DMS114 treated with DMSO at 0.1 percent for 48 hours (cell line): Measurements from ENCODE around the gene TADA3.

Experiments
- DNase-seq: peaks from one replicate; lab custom pipeline; 2025; ENCODE audit not compliant: unreplicated experiment; lab: John Stamatoyannopoulos, UW

Gene TADA3, protein sequence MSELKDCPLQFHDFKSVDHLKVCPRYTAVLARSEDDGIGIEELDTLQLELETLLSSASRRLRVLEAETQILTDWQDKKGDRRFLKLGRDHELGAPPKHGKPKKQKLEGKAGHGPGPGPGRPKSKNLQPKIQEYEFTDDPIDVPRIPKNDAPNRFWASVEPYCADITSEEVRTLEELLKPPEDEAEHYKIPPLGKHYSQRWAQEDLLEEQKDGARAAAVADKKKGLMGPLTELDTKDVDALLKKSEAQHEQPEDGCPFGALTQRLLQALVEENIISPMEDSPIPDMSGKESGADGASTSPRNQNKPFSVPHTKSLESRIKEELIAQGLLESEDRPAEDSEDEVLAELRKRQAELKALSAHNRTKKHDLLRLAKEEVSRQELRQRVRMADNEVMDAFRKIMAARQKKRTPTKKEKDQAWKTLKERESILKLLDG

DNA sequence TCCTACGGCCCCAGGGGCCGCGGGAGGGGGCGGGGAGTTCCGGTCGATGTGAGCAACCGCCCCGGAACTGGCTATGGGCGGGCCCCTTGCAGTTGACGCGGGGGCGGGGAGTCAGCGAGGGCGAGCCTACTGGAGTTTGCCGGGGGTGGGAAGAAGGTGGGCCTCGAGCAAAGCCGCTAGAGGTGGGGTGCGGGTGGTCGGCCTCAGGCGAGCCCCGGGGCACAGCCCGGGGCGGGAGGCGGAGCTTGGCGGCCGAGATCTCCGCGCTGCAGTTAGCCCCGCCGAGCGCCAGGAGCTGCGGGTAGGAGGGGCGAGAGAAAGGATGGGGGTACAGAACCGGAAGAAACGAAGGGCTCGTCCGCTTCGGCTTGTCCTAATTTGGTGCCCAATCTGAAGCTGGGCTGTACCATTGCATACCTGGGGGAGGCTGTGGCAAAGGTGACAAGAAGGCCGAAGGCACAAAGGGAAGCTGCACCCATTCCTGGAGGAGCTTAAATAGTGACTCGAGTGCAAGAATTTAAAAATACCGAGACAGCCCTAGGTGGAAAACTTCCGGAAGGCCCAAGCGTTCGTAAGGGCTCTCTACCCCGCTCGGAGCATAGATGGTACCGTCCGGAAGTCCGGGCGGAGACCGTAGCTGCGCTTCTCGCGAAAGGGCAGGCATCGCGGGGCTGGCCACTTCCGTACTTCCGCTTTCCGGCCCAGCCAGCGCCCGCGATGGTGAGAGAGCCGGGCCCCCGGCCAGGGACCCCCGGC, at the start of gene TADA3, which contains the start of gene ARPC4:
TSS of gene TADA3 (minus strand) at position 69 of the 756 bp plus-strand sequence. CDS start 1,007 bp downstream, outside the sequence.
TSS of gene ARPC4 (plus strand) at position 678 of the 756 bp plus-strand sequence. CDS start at position 718, 40 bp downstream.
- peak; percentile 93 for DNase-seq

DNA sequence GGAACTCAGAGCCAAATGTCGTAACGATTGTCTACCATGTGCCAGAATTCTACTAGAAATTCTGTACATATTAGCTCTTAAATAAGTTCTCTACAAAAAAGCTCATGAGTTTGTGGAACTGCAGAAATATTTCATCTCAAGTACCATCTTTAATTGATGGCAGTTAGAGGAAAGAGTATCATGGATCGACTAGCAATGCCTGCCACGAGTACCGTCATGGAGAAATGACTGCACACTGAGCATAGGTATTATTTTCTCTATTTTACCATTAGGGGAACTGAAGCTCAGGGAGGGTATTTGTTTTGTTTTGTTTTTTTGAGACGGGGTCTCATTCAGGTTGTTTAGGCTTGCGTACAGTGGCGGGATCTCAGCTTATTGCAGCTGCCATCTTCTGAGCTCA, 48.7 kb upstream of the TADA3 start:
- no peak for DNase-seq

DNA sequence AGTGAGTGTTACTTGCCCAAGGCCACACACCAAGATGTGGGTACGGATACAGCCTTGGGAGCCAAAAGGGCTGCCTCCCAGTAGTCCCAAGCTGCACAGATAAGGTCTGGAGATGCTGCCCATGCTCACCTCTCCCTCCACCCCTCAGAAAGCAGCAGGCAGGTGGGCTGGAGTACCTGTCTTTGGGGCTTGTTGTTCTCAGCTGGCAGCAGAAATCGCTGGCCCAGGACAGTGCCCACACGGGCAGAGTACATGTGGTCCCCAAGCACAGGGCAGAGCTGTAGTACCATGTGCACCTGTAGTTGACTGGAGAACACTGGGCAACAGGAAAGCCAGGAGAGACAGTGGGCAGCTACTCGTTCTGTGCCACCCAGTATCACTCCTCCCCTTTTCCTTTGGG, 46.6 kb upstream of the TADA3 start:
- DNase-seq, result no peak

DNA sequence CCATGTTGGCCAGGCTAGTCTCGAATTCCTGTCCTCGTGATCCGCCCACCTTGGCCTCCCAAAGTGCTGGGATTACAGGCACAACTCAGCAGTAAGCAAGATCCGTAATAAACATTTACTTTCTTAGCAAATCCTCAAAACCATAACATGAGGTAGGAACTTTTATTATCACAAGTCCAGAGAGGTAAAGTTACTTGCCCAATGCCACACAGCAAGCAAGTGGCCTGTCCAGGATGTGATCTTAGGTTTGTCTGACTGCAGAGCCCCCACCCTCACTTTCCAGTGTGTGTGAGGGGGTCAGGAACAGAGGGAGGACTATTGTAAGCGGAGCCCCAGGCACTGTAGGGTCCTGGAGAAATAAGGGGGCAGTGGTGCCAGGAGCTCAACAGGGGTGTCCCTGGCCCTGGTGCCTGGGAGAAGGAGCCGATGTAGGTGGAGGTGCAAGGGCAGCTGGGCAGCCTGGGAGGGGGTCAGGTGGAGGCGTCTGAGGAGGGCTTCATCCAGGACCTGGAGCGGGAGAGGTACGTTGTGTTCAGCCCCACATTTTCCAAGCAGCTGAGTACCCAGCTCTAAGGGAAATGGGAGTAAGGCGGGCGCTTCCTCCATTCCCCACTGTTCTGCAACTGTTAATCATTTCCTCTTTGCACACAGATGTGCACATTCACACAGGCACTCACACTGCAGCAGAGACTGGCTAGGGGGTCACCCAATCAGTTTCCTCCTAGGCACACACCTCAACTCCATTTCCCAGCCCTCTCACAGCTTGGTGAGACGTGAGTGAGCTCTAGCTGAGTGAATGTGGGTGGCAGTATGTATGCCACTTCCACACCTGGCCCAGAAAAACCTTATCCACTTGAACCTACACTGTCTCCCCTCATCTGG, 45.7 kb upstream of the TADA3 start:
- DNase-seq, result no peak

DNA sequence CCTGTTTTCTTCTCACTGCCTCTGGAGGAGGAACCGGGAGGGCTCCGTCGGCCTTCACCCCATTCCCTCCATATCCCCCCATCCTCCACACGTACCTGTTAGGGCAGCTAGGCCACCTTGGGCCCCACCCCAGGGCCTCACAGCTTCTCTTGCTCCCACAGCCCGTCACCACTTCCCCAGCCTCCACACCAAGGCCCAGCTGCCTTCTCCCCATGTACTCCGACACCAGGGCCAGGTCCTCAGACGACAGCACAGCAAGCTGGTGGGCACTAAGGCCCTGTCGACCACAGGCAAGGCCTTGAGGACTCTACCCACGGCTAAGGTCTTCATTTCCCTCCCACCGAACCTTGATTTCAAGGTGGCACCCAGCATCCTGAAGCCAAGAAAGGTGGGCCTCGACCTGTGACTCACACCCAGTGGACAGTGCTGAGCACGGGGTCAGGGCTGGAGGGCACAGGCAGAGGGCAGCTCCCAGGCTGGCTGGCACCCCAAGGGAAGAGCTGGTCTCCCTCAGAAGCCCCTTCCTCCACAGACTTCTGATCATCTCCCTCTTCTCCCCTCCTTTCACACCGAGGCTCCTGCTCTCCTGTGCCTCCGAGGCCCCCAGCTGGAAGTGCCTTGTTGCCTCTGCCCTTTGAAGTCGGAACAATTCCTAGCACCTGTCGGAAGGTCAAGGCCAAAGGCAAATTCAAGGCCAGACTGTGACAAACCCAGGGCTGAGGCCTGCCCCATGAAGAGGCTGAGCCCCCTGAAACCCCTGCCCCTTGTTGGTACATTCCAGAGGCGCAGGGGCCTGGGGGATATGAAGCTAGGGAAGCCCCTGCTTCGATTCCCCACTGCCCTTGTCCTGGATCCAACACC, 42.5 kb upstream of the TADA3 start:
- DNase-seq, result no peak

DNA sequence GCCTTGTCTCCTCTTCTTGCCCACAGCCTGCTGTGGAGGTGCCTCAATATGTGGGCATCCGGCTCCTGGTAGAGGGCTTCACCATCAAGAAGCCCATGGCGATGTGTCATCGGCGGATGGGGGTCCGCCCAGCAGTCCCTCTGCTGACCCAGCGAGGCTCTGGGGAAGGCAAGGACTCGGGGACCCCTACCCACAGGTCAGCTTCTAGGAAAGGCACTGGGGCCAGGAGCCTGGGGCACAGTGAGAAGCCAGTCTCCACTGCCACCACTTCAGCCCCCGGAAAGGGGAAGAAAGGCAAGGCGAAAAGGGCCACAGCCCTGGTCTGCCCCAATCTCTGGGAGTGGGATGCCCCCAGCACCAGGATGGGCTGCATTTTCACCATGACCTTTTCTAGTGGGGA, 40.8 kb upstream of the TADA3 start:
- DNase-seq, result no peak

DNA sequence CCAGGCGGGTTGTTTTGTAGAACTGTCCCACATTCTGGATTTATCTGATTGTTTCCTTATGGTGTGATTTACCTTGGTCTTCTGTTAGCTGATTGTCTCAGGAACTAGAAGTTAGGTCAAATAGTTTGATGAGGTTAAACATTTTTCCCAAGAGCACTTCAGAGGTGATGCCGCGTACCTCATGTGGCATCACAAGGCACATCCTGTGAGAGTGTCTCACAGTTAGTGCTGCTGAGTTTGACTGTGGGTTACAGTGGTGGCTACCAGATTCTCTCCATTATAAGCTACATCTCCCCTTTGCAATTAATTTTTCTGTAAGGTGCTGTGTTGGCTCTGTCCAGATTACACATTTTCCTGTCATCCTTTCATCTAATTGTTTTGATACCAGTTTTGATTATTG, 39.0 kb upstream of the TADA3 start:
- no peak for DNase-seq

DNA sequence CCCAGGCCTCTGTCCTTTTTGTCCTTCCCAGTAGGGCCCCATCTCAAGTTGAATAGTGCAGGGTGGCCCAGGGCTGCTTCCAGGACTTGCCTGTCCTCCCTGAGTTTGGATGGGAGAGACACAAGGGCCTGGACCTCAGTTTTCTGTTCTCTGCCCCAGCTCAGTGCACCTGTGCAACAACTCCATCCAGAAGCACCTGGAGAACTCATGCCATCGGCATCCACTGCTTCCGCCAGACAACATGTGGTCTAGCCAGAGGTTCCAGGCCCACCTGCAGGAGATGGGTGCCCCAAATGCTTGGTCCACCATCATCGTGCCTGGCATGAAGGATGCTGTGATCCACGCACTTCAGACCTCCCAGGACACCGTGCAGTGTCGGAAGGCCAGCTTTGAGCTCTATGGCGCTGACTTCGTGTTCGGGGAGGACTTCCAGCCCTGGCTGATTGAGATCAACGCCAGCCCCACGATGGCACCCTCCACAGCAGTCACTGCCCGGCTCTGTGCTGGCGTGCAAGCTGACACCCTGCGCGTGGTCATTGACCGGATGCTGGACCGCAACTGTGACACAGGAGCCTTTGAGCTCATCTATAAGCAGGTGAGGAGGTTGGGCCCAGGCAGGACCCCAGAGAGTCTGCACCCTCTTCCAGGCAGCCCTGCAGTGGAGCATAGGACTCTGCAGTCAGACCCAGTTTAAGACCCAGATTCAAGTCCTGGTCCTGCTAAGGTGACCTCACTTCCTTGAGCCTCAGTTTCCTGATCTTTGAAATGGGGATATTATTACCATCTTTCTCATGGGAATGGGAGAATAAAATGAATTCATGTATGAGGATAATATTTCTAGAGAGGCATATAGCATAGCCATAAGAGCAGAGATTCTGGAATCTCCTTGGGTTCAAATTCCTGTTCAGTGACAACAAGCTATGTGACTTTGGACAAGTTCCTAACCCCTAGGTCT, 36.8 kb upstream of the TADA3 start:
- no peak for DNase-seq

DNA sequence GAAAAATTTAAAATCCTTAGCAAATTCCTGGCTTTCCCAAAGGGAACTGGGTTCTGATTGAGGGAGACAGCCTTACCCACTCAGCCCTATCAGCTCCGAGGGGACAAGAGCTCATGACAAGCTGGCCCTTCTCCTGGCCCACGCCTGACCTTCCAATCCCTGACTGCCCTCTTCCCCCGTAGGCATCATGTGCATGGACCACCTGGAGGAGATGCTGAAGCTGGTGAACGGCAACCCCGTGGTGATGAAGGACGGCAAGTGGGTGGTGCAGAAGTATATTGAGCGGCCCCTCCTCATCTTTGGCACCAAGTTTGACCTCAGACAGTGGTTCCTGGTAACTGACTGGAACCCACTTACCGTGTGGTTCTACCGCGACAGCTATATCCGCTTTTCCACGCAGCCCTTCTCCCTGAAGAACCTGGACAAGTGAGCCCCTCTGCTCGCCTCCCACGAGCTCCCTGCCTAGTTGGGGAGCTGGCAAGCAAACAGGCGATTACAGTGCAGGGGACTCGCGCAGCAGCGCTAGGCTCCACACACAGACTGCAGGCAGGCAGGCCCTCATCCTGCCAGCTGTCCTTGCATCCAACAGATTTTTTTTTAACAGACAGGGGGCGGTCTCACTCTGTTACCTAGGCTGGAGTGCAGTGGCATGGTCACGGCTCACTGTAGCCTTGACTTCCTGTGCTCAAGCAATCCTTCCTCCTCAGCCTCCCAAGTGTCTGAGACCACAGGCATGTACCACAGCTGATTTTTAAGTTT, 34.7 kb upstream of the TADA3 start:
- no peak for DNase-seq

DNA sequence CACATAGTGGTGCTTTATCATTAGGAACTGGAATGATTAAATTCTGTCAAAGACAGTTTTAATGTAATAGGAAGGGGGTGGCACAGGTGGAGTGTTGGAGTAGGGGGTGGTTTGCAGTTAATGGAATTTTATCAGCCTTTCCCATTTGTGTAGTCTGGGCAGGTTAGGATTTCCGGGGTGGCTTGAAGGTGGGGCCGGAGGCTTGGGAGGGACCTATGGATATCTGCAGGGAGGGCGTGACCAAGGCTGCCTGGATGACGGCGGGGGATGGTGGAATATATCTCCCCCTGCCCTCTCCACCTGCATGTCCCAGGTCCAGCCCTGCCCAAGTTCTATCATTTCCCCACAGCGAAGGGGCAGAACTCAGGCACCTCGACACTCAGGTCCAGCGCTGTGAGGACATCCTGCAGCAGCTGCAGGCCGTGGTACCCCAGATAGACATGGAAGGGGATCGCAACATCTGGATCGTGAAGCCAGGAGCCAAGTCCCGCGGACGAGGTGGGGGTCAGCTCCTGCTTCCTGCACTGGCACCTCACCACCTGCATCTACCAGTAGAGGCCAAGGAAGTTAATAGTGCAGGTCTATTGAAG, 33.3 kb upstream of the TADA3 start:
- DNase-seq, result no peak

DNA sequence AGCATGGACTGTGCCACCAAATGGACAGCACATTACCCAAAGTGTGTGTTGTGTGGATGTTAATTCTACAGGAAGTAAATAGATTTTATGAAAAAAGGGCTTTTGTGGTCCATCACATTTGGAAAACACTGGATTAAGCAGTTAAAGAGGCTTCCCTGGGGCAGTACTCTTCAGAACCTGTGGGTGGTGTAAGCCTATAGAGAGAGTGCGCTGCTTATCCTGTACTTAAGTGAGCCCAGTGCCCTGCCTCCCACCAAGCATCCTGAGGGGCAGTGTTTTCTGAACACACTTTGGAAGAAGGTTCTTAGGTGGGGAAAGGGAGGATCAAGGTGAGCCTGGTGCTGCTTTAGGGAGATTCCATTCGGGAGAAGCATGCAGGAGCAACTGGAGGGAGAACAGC, 28.7 kb upstream of the TADA3 start:
- DNase-seq, result no peak

DNA sequence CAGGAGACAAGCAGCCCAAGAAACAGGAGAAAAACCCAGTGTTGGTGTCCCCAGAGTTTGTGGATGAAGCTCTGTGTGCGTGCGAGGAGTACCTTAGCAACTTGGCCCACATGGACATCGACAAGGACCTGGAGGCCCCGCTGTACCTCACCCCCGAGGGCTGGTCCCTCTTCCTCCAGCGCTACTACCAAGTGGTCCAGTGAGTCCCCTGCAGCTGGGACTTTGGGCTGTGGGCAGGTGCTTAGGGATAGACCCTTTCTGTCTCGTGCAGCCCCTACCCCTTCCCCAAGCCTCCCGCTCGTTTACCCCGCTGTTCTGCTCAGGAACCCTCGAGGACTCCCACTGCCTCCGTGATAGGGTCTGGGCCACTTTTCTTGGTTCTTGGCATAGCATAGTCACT, 28.3 kb upstream of the TADA3 start:
- DNase-seq, result no peak

DNA sequence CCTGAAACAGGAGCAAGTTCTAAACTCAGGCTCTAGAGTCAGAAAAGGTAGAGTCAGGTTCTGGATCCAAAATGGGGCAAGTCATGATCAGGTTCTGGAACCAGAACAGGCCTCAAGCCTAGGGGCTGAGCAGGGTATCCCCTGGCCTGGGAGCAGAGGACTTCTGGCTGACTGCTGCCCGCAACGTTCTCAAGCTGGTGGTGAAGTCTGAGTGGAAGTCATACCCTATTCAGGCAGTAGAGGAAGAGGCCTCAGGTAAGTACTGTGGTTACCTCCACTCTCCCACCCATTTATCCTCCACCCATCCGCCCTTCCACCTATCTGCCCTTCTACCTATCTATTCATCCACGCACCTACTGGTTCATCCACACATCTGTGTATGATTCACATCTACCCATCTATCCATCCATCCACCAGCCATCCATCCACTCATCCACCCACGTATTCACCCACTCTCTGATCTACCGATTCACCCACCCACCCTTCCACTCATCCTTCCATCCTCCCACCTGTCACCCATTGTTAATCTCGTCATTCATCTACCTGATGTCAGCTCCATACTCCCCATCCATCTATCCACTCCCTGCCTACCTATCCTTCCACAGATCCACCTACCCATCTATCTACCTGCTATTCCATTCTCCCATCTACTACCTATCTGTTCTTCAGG, 26.5 kb upstream of the TADA3 start:
- no peak for DNase-seq

DNA sequence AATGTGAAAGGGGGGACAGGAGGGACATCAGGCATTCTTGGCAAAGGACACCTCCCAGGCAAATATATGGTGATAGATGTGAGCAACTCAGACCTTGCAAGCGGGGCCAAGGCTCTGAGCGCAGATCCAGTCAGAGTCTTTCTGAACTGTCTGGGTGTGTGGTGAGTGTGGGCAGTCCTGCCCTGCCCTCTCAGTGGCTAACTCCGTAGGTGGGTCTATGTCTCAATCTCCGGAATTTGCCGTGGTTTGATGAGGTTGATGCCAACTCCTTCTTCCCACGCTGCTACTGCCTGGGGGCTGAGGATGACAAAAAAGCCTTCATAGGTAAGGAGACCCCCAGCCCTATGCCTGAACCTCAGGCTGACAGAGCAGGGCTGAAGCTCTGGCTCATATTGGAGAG, 25.2 kb upstream of the TADA3 start:
- DNase-seq, result no peak

DNA sequence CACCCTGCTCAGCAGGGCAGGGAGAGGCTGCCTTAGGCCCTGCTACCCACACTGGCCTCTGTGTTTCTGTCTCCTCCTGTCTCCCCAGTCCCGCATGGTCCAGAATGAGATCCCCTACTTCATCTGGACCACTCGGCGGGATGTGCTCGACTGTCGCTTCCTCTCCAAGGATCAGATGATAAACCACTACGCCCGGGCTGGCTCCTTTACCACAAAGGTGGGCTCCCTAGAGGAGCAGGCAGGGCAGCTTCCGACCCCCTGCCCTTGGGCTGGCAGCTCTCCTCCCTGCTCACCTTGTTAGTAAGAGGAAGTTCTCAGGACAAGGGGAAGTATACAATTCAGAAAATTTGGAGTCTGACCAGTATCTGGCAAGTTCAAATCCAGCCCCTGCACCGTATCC, 23.7 kb upstream of the TADA3 start:
- DNase-seq, result no peak

DNA sequence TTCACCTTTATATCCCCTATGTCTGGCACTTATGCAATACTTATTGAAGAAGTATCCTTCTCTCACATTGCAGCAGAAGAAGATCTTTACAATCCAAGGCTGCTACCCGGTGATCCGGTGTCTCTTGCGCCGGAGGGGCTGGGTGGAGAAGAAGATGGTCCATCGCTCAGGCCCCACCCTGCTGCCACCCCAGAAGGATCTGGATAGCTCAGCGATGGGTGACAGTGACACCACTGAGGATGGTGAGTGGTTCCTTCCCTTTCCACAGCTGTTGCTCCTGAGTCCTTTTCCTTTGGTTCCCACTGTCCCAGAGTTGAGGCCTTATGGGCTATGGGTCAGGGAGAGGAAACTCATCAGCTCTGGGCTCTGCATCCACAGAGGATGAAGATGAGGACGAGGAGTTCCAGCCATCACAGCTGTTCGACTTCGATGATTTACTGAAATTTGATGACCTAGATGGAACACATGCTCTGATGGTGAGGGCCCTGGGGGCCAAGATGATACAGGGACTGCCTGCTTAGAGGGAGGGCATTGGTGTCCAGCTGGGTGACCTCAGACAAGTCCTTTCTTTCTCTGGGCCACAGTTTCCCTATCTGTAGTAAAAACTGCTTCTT, 20.7 kb upstream of the TADA3 start:
- no peak for DNase-seq

DNA sequence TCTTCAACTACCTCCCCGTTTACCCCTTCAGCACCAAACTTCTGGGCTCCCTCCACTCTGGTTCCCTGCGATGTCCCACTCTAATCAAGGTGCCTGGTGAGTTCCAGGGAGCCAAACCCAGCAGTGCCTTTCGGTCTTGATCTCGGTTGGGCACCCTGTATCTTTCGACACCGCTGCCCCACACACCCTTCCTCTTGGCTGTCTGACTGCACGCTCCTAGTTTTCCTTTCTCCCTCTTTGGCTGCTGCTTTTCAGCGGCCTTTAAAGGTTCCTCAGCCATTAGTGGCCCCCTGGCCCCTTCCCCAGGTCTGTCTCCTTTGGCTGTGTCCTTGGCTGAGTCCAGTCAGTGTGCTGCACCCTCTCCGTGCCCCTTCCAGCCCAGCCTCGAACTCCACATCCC, 18.6 kb upstream of the TADA3 start:
- DNase-seq, result no peak
